Spleen (tissue), 7 donors: ENCODE measurements around the gene TAX1BP3.

ENCODE experiments used
- CTCF ChIP-seq, 11 experiments: fragments of 200-600 bp in 7 of 11; fragments of 450-650 bp in 4 of 11; sonication (generic) in 4 of 11; IDR thresholded peaks in 8 of 11; conservative IDR thresholded peaks in 3 of 11; 1 replicate in 7 of 11; 2 replicates in 4 of 11; pipeline versions ENCODE4 v1.4.0 to v1.8.0; 2016 to 2021; ENCODE audit warnings: antibody characterized with exemption in 11 of 11, inconsistent platforms in 4 of 11, mild to moderate bottlenecking in 1 of 11
- POLR2A ChIP-seq, 3 donors: fragments of 450-650 bp; IDR thresholded peaks; one replicate each; pipeline ENCODE4 v1.5.1; 2017; ENCODE audit warnings: antibody characterized with exemption in 3 of 3, mild to moderate bottlenecking in 1 of 3
- POLR2AphosphoS5 ChIP-seq, 3 donors: sonication (generic); formaldehyde crosslinking; IDR thresholded peaks; one replicate each; pipeline ENCODE4 v1.5.1; 2017; ENCODE audit warnings: antibody characterized with exemption in 3 of 3
- donor health status: DM: no; HTN: no; CAD: no; lungs with moderate emphysema.
- donor health status: DM: no; HTN: no; CAD: no.
- donor health status: DM: no; HTN: no; CAD: no.

- TF ChIP-seq CTCF (IDR thresholded peaks at IDR 0.05 in 8 of 11, conservative IDR thresholded peaks at IDR 0.05 in 3 of 11) (no peak), POLR2A (IDR thresholded peaks at IDR 0.05) (no peak), POLR2AphosphoS5 (IDR thresholded peaks at IDR 0.05) (no peak)
These were observed 36.7 kb upstream of the TAX1BP3 start for GRCh38 chr17:3704931-3705717.
